ENCODE results near the gene ZBTB32. TPM values are rescaled to one million over a fixed set of nuclear protein-coding genes. Genes with fewer than 3 reads are reported as not detected.

The ZBTB32 gene
- total and polyA plus RNA-seq, 2 experiments from 2014 or later = 0.65 TPM; not detected in 1

- TF ChIP-seq CREB1 (CRISPR knock-in tag; IDR thresholded peaks at IDR 0.05; ENCODE audit: low read depth) (no peak), ZNF114 (CRISPR knock-in tag; IDR thresholded peaks at IDR 0.05) (no peak)
Observed at GRCh38 chr19:35727053-35727955, 22.9 kb downstream of the ZBTB32 start (continued).

GRCh38 chr19:35727956-35728706 lies 23.8 kb downstream of the ZBTB32 start:
- no peaks in the 10 kb centered on the region for H3K27me3 ChIP-seq (ENCODE audit: insufficient read depth)
- Mint-ChIP-seq H3K4me3 (no peak overlapping the region), H3K27ac (no peak overlapping the region), H3K4me1 (no peaks in the 10 kb centered on the region), H3K27me3 (ENCODE audit: insufficient read depth, low read depth, poor library complexity) (peaks cover 13% of the 10 kb centered on the region), H3K36me3 (ENCODE audit: low read depth) (peaks cover 77% of the 10 kb centered on the region), H3K9me3 (no peaks in the 10 kb centered on the region)
- no peak overlapping the region for H2AFZ ChIP-seq
- no peaks in the 10 kb centered on the region for H3K4me1 ChIP-seq (ENCODE audit: insufficient read depth)
- no peaks in the 10 kb centered on the region for H3F3A ChIP-seq (replicated peaks; ENCODE audit: low read depth)
- no peaks in the 10 kb centered on the region for H3K9me2 ChIP-seq (ENCODE audit: insufficient read depth)
- H3K79me2 ChIP-seq (replicated peaks; ENCODE audit: insufficient read depth) = no peaks in the 10 kb centered on the region
- no peak overlapping the region for H3K4me3 ChIP-seq
- no peak for ATAC-seq
- no peak for DNase-seq (ENCODE audit: low spot score)
- H3K4me2 ChIP-seq = no peak overlapping the region
- peaks cover 29% of the 10 kb centered on the region; the same call in 1 of the 2 replicates for H3K36me3 ChIP-seq (ENCODE audit: insufficient read depth)
- peaks cover 5% of the 10 kb centered on the region for H4K20me1 ChIP-seq (replicated peaks; ENCODE audit: insufficient read depth)
- H3K27ac ChIP-seq (ENCODE audit: low read depth) = no peak overlapping the region
- TF ChIP-seq POLR2AphosphoS5 (IDR thresholded peaks at IDR 0.05; ENCODE audit: low read depth) (no peak), NANOG (IDR thresholded peaks at IDR 0.05; ENCODE audit: borderline replicate concordance) (no peak), EZH2 (IDR thresholded peaks at IDR 0.05; ENCODE audit: low read depth, unreplicated experiment) (no peak), ZNF331 (CRISPR knock-in tag; IDR thresholded peaks at IDR 0.05; ENCODE audit: low read depth) (no peak), ZNF114 (CRISPR knock-in tag; IDR thresholded peaks at IDR 0.05) (no peak), EZH2phosphoT487 (IDR thresholded peaks at IDR 0.05; ENCODE audit: unreplicated experiment) (no peak), STAT1 (IDR thresholded peaks at IDR 0.05; ENCODE audit: unreplicated experiment) (no peak), ZNF462 (CRISPR knock-in tag; IDR thresholded peaks at IDR 0.05) (no peak), REST (IDR thresholded peaks at IDR 0.05; ENCODE audit: unreplicated experiment) (no peak), JUNB (IDR thresholded peaks at IDR 0.05; ENCODE audit: unreplicated experiment) (no peak), CREB1 (CRISPR knock-in tag; IDR thresholded peaks at IDR 0.05; ENCODE audit: low read depth) (no peak)
